ENCODE results near the gene CHRNE.
"Not testable (repeated sequence)": the region's sequence is repeated elsewhere in the genome, so short reads cannot be mapped to it uniquely, and the experiment has no call there.

The CHRNE gene

GRCh38 chr17:4887581-4887980 is 15.3 kb downstream of the CHRNE start:
- DNase-seq (ENCODE audit: low spot score) = no peak

GRCh38 chr17:4886830-4887229 is 16.1 kb downstream of the CHRNE start:
- no peak for DNase-seq (ENCODE audit: low spot score)

GRCh38 chr17:4884489-4884888 is 18.4 kb downstream of the CHRNE start:
- no peak for DNase-seq (ENCODE audit: low spot score)

- no peak for DNase-seq (ENCODE audit: low spot score)
These were observed 20.9 kb downstream of the CHRNE start for GRCh38 chr17:4881761-4882555.

GRCh38 chr17:4880857-4881256 is 22.0 kb downstream of the CHRNE start:
- no peak for DNase-seq (ENCODE audit: low spot score)

- no peak for DNase-seq (ENCODE audit: low spot score)
These were observed 23.3 kb downstream of the CHRNE start for GRCh38 chr17:4879601-4880000.

- no peak for DNase-seq (ENCODE audit: low spot score)
These were observed 25.8 kb downstream of the CHRNE start for GRCh38 chr17:4877089-4877488.

- DNase-seq (ENCODE audit: low spot score) = no peak
These were observed 30.1 kb downstream of the CHRNE start for GRCh38 chr17:4872786-4873185.

GRCh38 chr17:4870855-4871254 is 32.0 kb downstream of the CHRNE start:
- no peak for DNase-seq (ENCODE audit: low spot score)

GRCh38 chr17:4869058-4869998 is 33.6 kb downstream of the CHRNE start:
- not testable (repeated sequence) for DNase-seq (ENCODE audit: low spot score)

- not testable (repeated sequence) for DNase-seq (ENCODE audit: low spot score)
These were observed 35.4 kb downstream of the CHRNE start for GRCh38 chr17:4867535-4867934.

GRCh38 chr17:4863321-4863720 is 39.6 kb downstream of the CHRNE start:
- DNase-seq (ENCODE audit: low spot score) = no peak

- DNase-seq (ENCODE audit: low spot score) = no peak
These were observed 40.2 kb downstream of the CHRNE start for GRCh38 chr17:4862720-4863119.

GRCh38 chr17:4861052-4861451 is 41.8 kb downstream of the CHRNE start:
- DNase-seq (ENCODE audit: low spot score) = no peak

GRCh38 chr17:4860651-4861050 is 42.2 kb downstream of the CHRNE start:
- DNase-seq (ENCODE audit: low spot score) = no peak

GRCh38 chr17:4859816-4860625 is 42.9 kb downstream of the CHRNE start:
- no peak for DNase-seq (ENCODE audit: low spot score)

- no peak for DNase-seq (ENCODE audit: low spot score)
These were observed 44.0 kb downstream of the CHRNE start for GRCh38 chr17:4858882-4859260.

GRCh38 chr17:4858068-4858881 is 44.6 kb downstream of the CHRNE start:
- no peak for DNase-seq (ENCODE audit: low spot score)

- not testable (repeated sequence) for DNase-seq (ENCODE audit: low spot score)
These were observed 45.6 kb downstream of the CHRNE start for GRCh38 chr17:4857347-4857746.

- DNase-seq (ENCODE audit: low spot score) = no peak
These were observed 46.0 kb downstream of the CHRNE start for GRCh38 chr17:4856937-4857314.

GRCh38 chr17:4856271-4856936 is 46.5 kb downstream of the CHRNE start:
- DNase-seq (ENCODE audit: low spot score) = no peak

Measured in RKO (cell line).